Gastroesophageal sphincter (tissue), 3 donors: Measurements from ENCODE around the gene PDHB.

Experiments used
- CTCF ChIP-seq, 4 experiments: fragments of 200-600 bp in 2 of 4; fragments of 450-650 bp in 2 of 4; sonication (generic) in 1 of 4; IDR thresholded peaks; one replicate each; pipeline ENCODE4 v1.5.1; 2017 to 2019; ENCODE audit warnings: antibody characterized with exemption in 4 of 4, mild to moderate bottlenecking in 2 of 4, moderate library complexity in 2 of 4
- POLR2AphosphoS5 ChIP-seq: sonication (generic); formaldehyde crosslinking; IDR thresholded peaks from one replicate; pipeline ENCODE4 v1.6.1; 2017; ENCODE audit warnings: antibody characterized with exemption

DNA sequence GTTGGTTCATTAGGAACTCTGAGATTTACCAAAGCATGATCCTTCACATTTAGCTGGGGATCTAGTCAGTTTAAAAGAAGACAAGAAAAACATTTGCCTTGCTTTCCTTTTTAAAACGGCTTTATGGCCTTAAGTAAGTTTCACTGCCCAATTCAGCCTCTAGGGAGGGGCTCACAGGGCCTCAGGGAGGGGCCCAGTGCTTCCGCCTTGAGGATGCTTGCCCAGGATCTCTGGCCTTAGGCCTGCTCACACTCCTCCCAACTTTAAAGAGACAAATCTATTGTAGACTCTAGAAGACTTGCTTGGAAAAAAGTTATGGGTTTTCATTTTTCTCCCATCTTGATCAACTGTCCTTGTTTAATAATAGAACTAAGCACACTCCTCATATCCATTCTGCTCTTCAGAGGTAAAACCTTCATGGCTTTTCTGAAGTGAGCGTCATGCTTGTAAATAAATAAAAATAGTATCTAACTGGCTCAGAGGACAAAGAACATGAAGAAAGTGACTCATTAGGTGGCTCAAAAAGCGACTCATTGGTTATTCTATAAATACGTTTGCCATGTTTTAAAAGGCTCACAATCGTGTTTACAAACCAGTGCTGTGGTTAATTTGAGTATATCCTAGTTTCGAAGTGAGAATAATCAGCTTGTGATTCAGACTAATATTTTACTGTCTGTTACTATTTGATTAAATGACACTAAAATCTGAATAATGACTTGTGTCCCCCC is 13.7 kb downstream of the PDHB start:
- peak in 1 of 4 experiments; percentile 8 for TF ChIP-seq CTCF (IDR thresholded peaks at IDR 0.05)
- no peak for TF ChIP-seq POLR2AphosphoS5
